MM.1S (cell line): Measurements from ENCODE around the gene SYNE1.

Source experiments
- DNase-seq: peaks from one replicate; pipeline ENCODE4 v3.0.0-alpha.2; 2015
- H2AFZ ChIP-seq: fragments of 300-600 bp; sonication (generic); 2 replicates; pipeline ENCODE4 v1.6.0; 2016; ENCODE audit warnings: antibody characterized with exemption, low read length
- H3F3A ChIP-seq: fragments of 300-600 bp; sonication (generic); 2 replicates; pipeline ENCODE4 v1.6.1; 2016; ENCODE audit warnings: mild to moderate bottlenecking, antibody characterized with exemption, low read length, moderate library complexity, mixed read lengths; ENCODE audit not compliant: insufficient read depth
- H3K27ac ChIP-seq: fragments of 300-600 bp; sonication (generic); 2 replicates; pipeline ENCODE4 v1.5.1; 2016; ENCODE audit warnings: mild to moderate bottlenecking, low read length
- H3K27me3 ChIP-seq: fragments of 300-600 bp; sonication (generic); replicated peaks from 2 replicates; pipeline ENCODE4 v1.6.0; 2016; ENCODE audit warnings: low read length; ENCODE audit not compliant: insufficient read depth
- H3K36me3 ChIP-seq: fragments of 300-600 bp; sonication (generic); replicated peaks from 2 replicates; pipeline ENCODE4 v1.6.1; 2016; ENCODE audit warnings: mild to moderate bottlenecking, low read length, mixed read lengths; ENCODE audit not compliant: insufficient read depth
- H3K4me1 ChIP-seq: fragments of 300-600 bp; sonication (generic); 2 replicates; pipeline ENCODE4 v1.6.1; 2016; ENCODE audit warnings: low read length, mixed read lengths
- H3K4me2 ChIP-seq: fragments of 300-600 bp; sonication (generic); 2 replicates; pipeline ENCODE4 v1.6.0; 2016; ENCODE audit warnings: low read depth, low read length
- H3K4me3 ChIP-seq: fragments of 300-600 bp; sonication (generic); 2 replicates; pipeline ENCODE4 v1.5.1; 2016; ENCODE audit warnings: low read length, mixed read lengths
- H3K79me2 ChIP-seq: fragments of 300-600 bp; sonication (generic); 2 replicates; pipeline ENCODE4 v1.6.1; 2016; ENCODE audit warnings: mixed run types, low read length, mixed read lengths
- H3K9ac ChIP-seq: fragments of 300-600 bp; sonication (generic); 2 replicates; pipeline ENCODE4 v1.6.1; 2016; ENCODE audit warnings: low read length, mixed read lengths
- H3K9me2 ChIP-seq: fragments of 300-600 bp; sonication (generic); replicated peaks from 2 replicates; pipeline ENCODE4 v1.6.1; 2016; ENCODE audit warnings: mild to moderate bottlenecking, low read length, mixed read lengths; ENCODE audit not compliant: insufficient read depth
- H3K9me3 ChIP-seq: fragments of 300-600 bp; sonication (generic); replicated peaks from 2 replicates; pipeline ENCODE4 v1.6.1; 2016; ENCODE audit warnings: mild to moderate bottlenecking, low read length, mixed read lengths; ENCODE audit not compliant: insufficient read depth
- H4K20me1 ChIP-seq: fragments of 300-600 bp; sonication (generic); 2 replicates; pipeline ENCODE4 v1.6.1; 2016; ENCODE audit warnings: mild to moderate bottlenecking, low read length, moderate library complexity, mixed read lengths; ENCODE audit not compliant: insufficient read depth
- EZH2 ChIP-seq: fragments of 300-600 bp; sonication (generic); optimal IDR thresholded peaks from 2 replicates; pipeline ENCODE3; 2017; ENCODE audit warnings: low read depth, mild to moderate bottlenecking, antibody characterized with exemption, low read length, mixed read lengths
- EZH2phosphoT487 ChIP-seq: fragments of 300-600 bp; sonication (generic); IDR thresholded peaks from 2 replicates; pipeline ENCODE4 v1.6.1; 2018; ENCODE audit warnings: antibody characterized with exemption, low read length
- TF ChIP-seq, protein P1 (sequence below): fragments of 300-600 bp; sonication (generic); IDR thresholded peaks from 2 replicates; pipeline ENCODE4 v1.5.1; 2016; ENCODE audit warnings: antibody characterized with exemption, low read length, mixed read lengths

Gene SYNE1

DNA sequence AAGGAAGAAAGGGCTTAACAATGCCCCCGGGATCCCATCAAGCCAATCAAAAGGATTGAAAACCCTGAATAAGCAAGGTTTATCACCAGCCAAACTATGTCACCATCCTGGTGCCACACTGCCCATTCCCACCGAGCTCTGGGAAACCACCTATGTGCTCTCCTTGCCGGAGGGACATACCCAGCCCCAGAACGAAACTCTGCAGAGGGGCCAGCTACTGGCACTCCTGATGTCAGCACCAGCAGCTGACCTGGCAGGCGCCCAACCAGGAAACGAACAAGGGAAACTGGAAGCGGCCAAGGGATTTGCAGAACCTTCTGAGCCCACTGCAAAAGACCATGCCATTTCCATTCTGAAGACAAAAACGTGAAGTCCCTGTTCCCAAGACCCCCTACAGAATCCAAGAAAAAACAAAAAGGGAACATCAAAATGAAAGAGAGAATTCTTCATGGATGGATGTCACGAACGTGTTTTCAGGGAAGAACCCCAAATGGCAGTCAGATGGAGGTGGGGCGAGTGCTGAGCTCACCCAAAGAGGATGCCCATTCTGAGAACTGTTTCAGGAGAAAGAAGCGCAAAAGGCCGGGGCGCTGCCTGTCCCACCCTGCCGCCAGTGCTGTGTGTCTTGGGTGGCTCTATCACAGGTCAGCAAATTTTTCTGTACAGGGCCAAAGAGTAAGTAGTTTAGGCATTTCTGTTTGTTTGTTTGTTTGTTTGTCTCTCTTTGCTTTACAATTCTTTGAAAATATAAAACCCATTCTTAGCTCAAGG, 524.5 kb downstream of the SYNE1 start:
- no peak overlapping the region for H2AFZ ChIP-seq
- H3K79me2 ChIP-seq, result no peaks in the 10 kb centered on the region
- H4K20me1 ChIP-seq, result no peaks in the 10 kb centered on the region

DNA sequence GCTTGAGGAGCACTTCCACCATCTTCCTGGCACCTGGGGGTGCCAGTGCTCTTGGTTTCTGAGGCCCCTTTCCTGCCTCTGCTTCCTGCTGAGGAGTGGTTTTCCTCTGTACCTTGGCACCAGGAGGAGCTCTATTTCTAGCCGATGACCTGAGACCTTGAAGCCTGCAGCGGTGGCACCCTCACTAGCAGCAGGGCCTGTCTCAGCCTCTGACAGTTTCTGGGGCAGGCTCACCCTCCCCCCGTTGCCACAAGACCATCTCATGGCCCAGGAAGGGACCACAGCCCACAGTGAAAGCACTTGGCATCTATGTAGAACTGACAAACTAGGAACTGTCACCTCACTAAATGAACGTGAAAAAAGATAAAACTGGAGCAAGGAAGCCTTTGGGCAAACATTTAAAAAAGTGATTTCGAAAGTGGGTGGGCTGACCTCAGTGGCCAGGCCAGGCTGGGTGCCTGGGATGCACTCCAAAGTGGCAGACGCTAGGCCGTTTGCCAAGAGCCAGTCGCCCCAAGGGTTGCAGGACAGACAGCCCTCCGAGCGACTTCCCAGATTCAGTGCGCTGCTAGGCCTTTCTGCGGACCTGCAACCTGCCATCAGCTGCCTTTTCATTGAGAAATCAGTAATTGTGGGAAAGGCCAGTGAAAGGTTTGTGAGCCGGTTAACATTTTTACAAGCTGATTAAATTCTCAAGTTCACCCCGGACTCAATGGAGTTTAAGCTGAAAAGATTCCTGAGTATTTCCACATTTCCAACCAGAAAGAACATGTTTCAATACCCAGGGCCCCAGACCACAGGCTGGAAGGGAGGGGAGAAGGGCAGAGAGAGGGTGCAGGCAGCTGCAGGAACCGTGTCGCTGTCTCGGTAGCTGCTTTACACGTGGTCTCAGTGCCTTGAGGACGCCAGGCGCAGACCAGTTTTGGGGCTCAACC, 526.0 kb downstream of the SYNE1 start:
- Histone ChIP-seq H4K20me1 (no peaks in the 10 kb centered on the region), H3K9ac (no peak overlapping the region), H3K9me2 (no peaks in the 10 kb centered on the region), H3K4me2 (no peak overlapping the region), H3K4me1 (no peaks in the 10 kb centered on the region), H2AFZ (no peak overlapping the region), H3K27me3 (no peaks in the 10 kb centered on the region), H3K4me3 (no peak overlapping the region), H3F3A (no peaks in the 10 kb centered on the region), H3K79me2 (no peaks in the 10 kb centered on the region), H3K9me3 (no peaks in the 10 kb centered on the region), H3K36me3 (no peaks in the 10 kb centered on the region), H3K27ac (no peak overlapping the region)
- no peak for DNase-seq
- TF ChIP-seq EZH2 (no peak), EZH2phosphoT487 (no peak)
- TF ChIP-seq, protein P1, sequence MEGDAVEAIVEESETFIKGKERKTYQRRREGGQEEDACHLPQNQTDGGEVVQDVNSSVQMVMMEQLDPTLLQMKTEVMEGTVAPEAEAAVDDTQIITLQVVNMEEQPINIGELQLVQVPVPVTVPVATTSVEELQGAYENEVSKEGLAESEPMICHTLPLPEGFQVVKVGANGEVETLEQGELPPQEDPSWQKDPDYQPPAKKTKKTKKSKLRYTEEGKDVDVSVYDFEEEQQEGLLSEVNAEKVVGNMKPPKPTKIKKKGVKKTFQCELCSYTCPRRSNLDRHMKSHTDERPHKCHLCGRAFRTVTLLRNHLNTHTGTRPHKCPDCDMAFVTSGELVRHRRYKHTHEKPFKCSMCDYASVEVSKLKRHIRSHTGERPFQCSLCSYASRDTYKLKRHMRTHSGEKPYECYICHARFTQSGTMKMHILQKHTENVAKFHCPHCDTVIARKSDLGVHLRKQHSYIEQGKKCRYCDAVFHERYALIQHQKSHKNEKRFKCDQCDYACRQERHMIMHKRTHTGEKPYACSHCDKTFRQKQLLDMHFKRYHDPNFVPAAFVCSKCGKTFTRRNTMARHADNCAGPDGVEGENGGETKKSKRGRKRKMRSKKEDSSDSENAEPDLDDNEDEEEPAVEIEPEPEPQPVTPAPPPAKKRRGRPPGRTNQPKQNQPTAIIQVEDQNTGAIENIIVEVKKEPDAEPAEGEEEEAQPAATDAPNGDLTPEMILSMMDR, result no peak

More for the DNA sequence above, 524.5 kb downstream of the SYNE1 start:
- Histone ChIP-seq H3K4me2 (no peak overlapping the region), H3K4me1 (peaks cover 7% of the 10 kb centered on the region; the same call in 1 of the 2 replicates), H3K9me3 (no peaks in the 10 kb centered on the region), H3K4me3 (no peak overlapping the region), H3K27ac (no peak overlapping the region), H3K27me3 (no peaks in the 10 kb centered on the region), H3K9ac (no peak overlapping the region), H3K36me3 (no peaks in the 10 kb centered on the region), H3K9me2 (no peaks in the 10 kb centered on the region), H3F3A (peaks cover under 1% of the 10 kb centered on the region; the same call in 1 of the 2 replicates)
- TF ChIP-seq EZH2phosphoT487 (no peak), EZH2 (no peak)
- TF ChIP-seq, protein P1, result no peak
- no peak for DNase-seq

DNA sequence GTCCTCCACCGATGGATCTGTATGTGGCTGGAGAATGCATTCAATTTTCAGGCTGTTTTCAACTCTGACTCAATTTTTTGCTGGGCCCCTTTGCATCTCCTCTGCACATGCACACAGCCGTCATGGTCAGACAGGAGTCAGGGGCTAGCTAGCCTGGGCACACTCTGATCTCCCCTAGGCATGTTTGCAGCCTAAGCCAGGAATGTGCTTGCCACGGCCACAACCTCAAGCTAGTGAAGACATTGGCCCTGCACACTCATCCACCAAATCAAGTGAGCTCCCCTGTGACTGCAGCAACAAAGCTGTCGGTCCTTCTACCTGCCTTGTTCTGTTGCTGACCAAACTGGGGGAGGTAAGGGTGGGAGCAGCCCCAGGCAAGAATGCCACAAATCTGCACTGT, 529.2 kb downstream of the SYNE1 start:
- Histone ChIP-seq H3K4me3 (no peak overlapping the region), H3K36me3 (no peaks in the 10 kb centered on the region), H3K9me3 (no peaks in the 10 kb centered on the region), H3F3A (no peaks in the 10 kb centered on the region), H3K27me3 (no peaks in the 10 kb centered on the region), H2AFZ (no peak overlapping the region), H3K9ac (no peak overlapping the region), H3K4me2 (no peak overlapping the region), H3K27ac (no peak overlapping the region), H3K4me1 (no peaks in the 10 kb centered on the region), H3K79me2 (no peaks in the 10 kb centered on the region), H4K20me1 (no peaks in the 10 kb centered on the region), H3K9me2 (no peaks in the 10 kb centered on the region)
- TF ChIP-seq EZH2phosphoT487 (no peak), EZH2 (no peak)
- TF ChIP-seq, protein P1, result no peak
- no peak for DNase-seq
